HepG2 (cell line): ENCODE results near the gene ATXN7L3. TPM values are rescaled to one million over a fixed set of nuclear protein-coding genes. Genes with fewer than 3 reads are reported as not detected.

Experiments
- DRAP1 ChIP-seq: IDR thresholded peaks from 2 replicates; pipeline ENCODE4 v1.6.1; 2016; ENCODE audit warnings: missing genetic modification reagents, missing compliant biosample characterization
- FUBP1 ChIP-seq: sonication (generic); formaldehyde crosslinking; IDR thresholded peaks from 2 replicates; pipeline ENCODE4 v1.5.1; 2020; ENCODE audit warnings: missing genetic modification reagents, mild to moderate bottlenecking, borderline replicate concordance
- GATAD2A ChIP-seq: IDR thresholded peaks from 2 replicates; pipeline ENCODE4 v1.6.1; 2016
- HHEX ChIP-seq: IDR thresholded peaks from 2 replicates; pipeline ENCODE4 v1.6.1; 2016; ENCODE audit warnings: control low read depth
- HMGXB3 ChIP-seq: sonication (generic); formaldehyde crosslinking; IDR thresholded peaks from 2 replicates; pipeline ENCODE4 v1.4.0; 2020; ENCODE audit warnings: missing genetic modification reagents, borderline replicate concordance
- JUND ChIP-seq: sonication (generic); formaldehyde crosslinking; IDR thresholded peaks from 2 replicates; pipeline ENCODE4 v1.8.0; 2022; ENCODE audit warnings: mild to moderate bottlenecking, missing genetic modification reagents
- KDM3A ChIP-seq: IDR thresholded peaks from 2 replicates; pipeline ENCODE4 v1.6.1; 2018; ENCODE audit warnings: low read depth, missing compliant biosample characterization
- MBNL3 ChIP-seq: fragments of 250-450 bp; sonication (Bioruptor Pico); conservative IDR thresholded peaks from 2 replicates; pipeline ENCODE4 v1.8.0; 2022; ENCODE audit warnings: mild to moderate bottlenecking, inconsistent platforms
- MTF1 ChIP-seq: sonication (generic); formaldehyde crosslinking; IDR thresholded peaks from 2 replicates; pipeline ENCODE4 v1.5.0; 2020; ENCODE audit warnings: missing genetic modification reagents
- PAF1 ChIP-seq: IDR thresholded peaks from 2 replicates; pipeline ENCODE4 v1.6.1; 2016; ENCODE audit warnings: missing genetic modification reagents, missing compliant biosample characterization
- PHB2 ChIP-seq: fragments of 450-650 bp; IDR thresholded peaks from 2 replicates; pipeline ENCODE4 v1.6.1; 2018; ENCODE audit not compliant: partially characterized antibody
- RXRA ChIP-seq: sonication (generic); formaldehyde crosslinking; IDR thresholded peaks from 2 replicates; pipeline ENCODE4 v1.5.1; 2020; ENCODE audit warnings: missing genetic modification reagents
- TBP ChIP-seq: sonication (generic); formaldehyde crosslinking; IDR thresholded peaks from 2 replicates; pipeline ENCODE4 v1.5.0; 2020; ENCODE audit warnings: missing genetic modification reagents
- TMF1 ChIP-seq: sonication (generic); formaldehyde crosslinking; IDR thresholded peaks from 2 replicates; pipeline ENCODE4 v1.8.1; 2022; ENCODE audit warnings: low read depth, missing genetic modification reagents
- ZC3H13 ChIP-seq: sonication (generic); formaldehyde crosslinking; IDR thresholded peaks from 2 replicates; pipeline ENCODE4 v1.8.1; 2023; ENCODE audit warnings: mild to moderate bottlenecking, missing genetic modification reagents, moderate library complexity
- ZNF296 ChIP-seq: sonication (generic); formaldehyde crosslinking; conservative IDR thresholded peaks from 2 replicates; pipeline ENCODE4 v1.5.0; 2020; ENCODE audit warnings: mild to moderate bottlenecking, missing genetic modification reagents
- ZNF331 ChIP-seq: sonication (generic); formaldehyde crosslinking; IDR thresholded peaks from 2 replicates; pipeline ENCODE4 v1.4.0; 2020; ENCODE audit warnings: missing genetic modification reagents
- ZNF598 ChIP-seq: sonication (generic); formaldehyde crosslinking; IDR thresholded peaks from 2 replicates; pipeline ENCODE4 v1.5.1; 2020; ENCODE audit warnings: mild to moderate bottlenecking, missing genetic modification reagents, borderline replicate concordance
- ZNF691 ChIP-seq: sonication (generic); formaldehyde crosslinking; IDR thresholded peaks from 2 replicates; pipeline ENCODE4 v1.4.0; 2020; ENCODE audit warnings: missing genetic modification reagents, low read depth, mild to moderate bottlenecking, borderline replicate concordance
- ZXDC ChIP-seq: sonication (generic); formaldehyde crosslinking; IDR thresholded peaks from 2 replicates; pipeline ENCODE4 v1.5.0; 2020; ENCODE audit warnings: mild to moderate bottlenecking, missing genetic modification reagents
- polyA plus RNA-seq, 8 experiments: library from polyadenylated mRNA; depleted of rRNA in 3 of 8; stranded (reverse) in 7 of 8; unstranded in 1 of 8; fragments of >200 nt; fragmentation: Illumina TruSeq in 4 of 8; extraction: Trizol in 4 of 8; gene quantifications; 2 replicates each; pipeline versions ENCODE4 v1.2.1 to v1.2.3, GENCODE V29; 2011 to 2016; ENCODE audit warnings: low read depth in 4 of 8, missing spikeins in 1 of 8, mixed read lengths in 1 of 8; ENCODE audit not compliant: insufficient read depth in 1 of 8
- total RNA-seq, 5 experiments: library from RNA; depleted of rRNA; stranded (reverse); fragments of >200 nt; fragmentation: Illumina TruSeq; extraction: Trizol; gene quantifications; 2 replicates each; pipeline ENCODE4 v1.2.3, GENCODE V29; 2016; ENCODE audit warnings: low read depth in 1 of 5

Gene ATXN7L3
- total and polyA plus RNA-seq, 2 of the 13 experiments (the other 11 are each of a cell fraction or from before 2014, with no cell fraction given) = 44.5 to 59.1 TPM

- TF ChIP-seq ZXDC (no peak), DRAP1 (CRISPR knock-in tag) (peak; percentile 34; the same call in 1 of the 2 replicates), ZNF296 (CRISPR knock-in tag) (no peak), GATAD2A (peak; percentile 42; the same call in 1 of the 2 replicates), ZC3H13 (CRISPR knock-in tag) (peak; percentile 76; the same call in 1 of the 2 replicates), HHEX (CRISPR knock-in tag) (no peak), JUND (no peak), KDM3A (CRISPR knock-in tag) (0 out of 2 replicates have a peak, but pooled peaks have one; percentile 27), FUBP1 (CRISPR knock-in tag) (no peak), MTF1 (CRISPR knock-in tag) (no peak), TBP (CRISPR knock-in tag) (no peak), PAF1 (CRISPR knock-in tag) (no peak), HMGXB3 (CRISPR knock-in tag) (no peak), ZNF598 (CRISPR knock-in tag) (no peak), ZNF691 (CRISPR knock-in tag) (no peak), MBNL3 (CRISPR knock-in tag) (no peak), PHB2 (no peak), ZNF331 (0 out of 2 replicates have a peak, but pooled peaks have one; percentile 12), TMF1 (CRISPR knock-in tag) (peak; percentile 18; the same call in 1 of the 2 replicates), RXRA (CRISPR knock-in tag) (peak; percentile 81)
Observed at GRCh38 chr17:44218344-44219107, 18.8 kb upstream of the ATXN7L3 start (continued).
